Panc1 (cell line): Measurements from ENCODE around the gene INHBB. TPM values are rescaled to one million over a fixed set of nuclear protein-coding genes. Genes with fewer than 3 reads are reported as not detected.

Source experiments
- ATAC-seq: fragments of 200-7000 bp; cut with Tn5 transposase; 2 replicates; pipeline ENCODE4 v1.9.1; 2020; ENCODE audit warnings: mild to moderate bottlenecking, moderate library complexity
- BruUV-seq: library from RNA; stranded (reverse); fragments of 400-500 nt; replicated peaks from 2 replicates; lab custom pipeline; 2021; lab: Mats Ljungman, UMichigan
- CTCF ChIA-PET: fragments of 300-600 bp; sonication (Branson Sonifier 250); formaldehyde crosslinking; loops from one replicate; lab custom pipeline; 2022; ENCODE audit warnings: antibody characterized with exemption; lab: Charles Lee
- POLR2A ChIA-PET: fragments of 300-600 bp; sonication (Branson Sonifier 250); formaldehyde crosslinking; loops from one replicate; lab custom pipeline; 2022; ENCODE audit warnings: antibody characterized with exemption; lab: Charles Lee
- DNase-seq: peaks from one replicate; pipeline ENCODE4 v3.0.0-alpha.2; 2010; ENCODE audit warnings: low read depth, low spot score
- H3K27ac ChIP-seq: 2 replicates; pipeline ENCODE4 v1.5.1; 2011; ENCODE audit warnings: mild to moderate bottlenecking, low read length, inconsistent platforms
- H3K27me3 ChIP-seq: fragments of 200-500 bp; sonication (Bioruptor generic); 2 replicates; pipeline ENCODE4 v1.6.0; 2014; ENCODE audit warnings: low read length, inconsistent platforms; ENCODE audit not compliant: control insufficient read depth, insufficient read depth
- H3K36me3 ChIP-seq: fragments of 200-500 bp; sonication (Bioruptor generic); 2 replicates; pipeline ENCODE4 v1.5.1; 2014; ENCODE audit warnings: inconsistent platforms, mild to moderate bottlenecking, low read length, moderate library complexity; ENCODE audit not compliant: control insufficient read depth, insufficient read depth
- H3K4me1 ChIP-seq: 2 replicates; pipeline ENCODE4 v1.5.1; 2011; ENCODE audit warnings: inconsistent platforms, mild to moderate bottlenecking, low read length, moderate library complexity; ENCODE audit not compliant: control insufficient read depth, insufficient read depth
- H3K4me3 ChIP-seq, 2 experiments: 2 replicates each; pipeline ENCODE4 v1.5.1; 2011 to 2012; ENCODE audit warnings: low read depth in 2 of 2, low read length in 2 of 2, mild to moderate bottlenecking in 2 of 2, inconsistent platforms in 1 of 2, moderate library complexity in 1 of 2
- H3K9me3 ChIP-seq: fragments of 200-500 bp; sonication (Bioruptor generic); 2 replicates; pipeline ENCODE4 v1.5.1; 2014; ENCODE audit warnings: low read depth, mild to moderate bottlenecking, inconsistent platforms, low read length, moderate library complexity; ENCODE audit not compliant: control insufficient read depth, insufficient read depth
- POLR2AphosphoS5 ChIP-seq: IDR thresholded peaks from 2 replicates; pipeline ENCODE4 v1.6.1; 2012; ENCODE audit warnings: mild to moderate bottlenecking, low read depth, low read length, moderate library complexity
- SIN3A ChIP-seq: IDR thresholded peaks from 2 replicates; pipeline ENCODE4 v1.6.1; 2012; ENCODE audit warnings: low read depth, mild to moderate bottlenecking, low read length, moderate library complexity, borderline replicate concordance; ENCODE audit not compliant: insufficient read depth
- TCF7L2 ChIP-seq: IDR thresholded peaks from 2 replicates; pipeline ENCODE4 v1.6.1; 2011; ENCODE audit warnings: mild to moderate bottlenecking, low read depth, low read length, inconsistent platforms
- in situ Hi-C: cut with HindIII; loops from 2 replicates; pipeline ENCODE4 v1.10.0; 2016; ENCODE audit warnings: low sequenced_read_pairs, low pct_unique_long_range_greater_than_20kb
- intact Hi-C: fragments of 100-400 bp; cut with micrococcal nuclease; formaldehyde crosslinking; loops from one replicate; pipeline ENCODE4 v1.10.0; 2022; ENCODE audit not compliant: unreplicated experiment
- total RNA-seq: library from RNA; stranded (reverse); gene quantifications from one replicate; pipeline ENCODE4 v1.2.1, GENCODE V29; 2021; ENCODE audit not compliant: unreplicated experiment
- TF ChIP-seq, protein P1 (sequence below), 2 experiments: IDR thresholded peaks; 2 replicates each; pipeline ENCODE4 v1.6.1; 2011 to 2012; ENCODE audit warnings: low read depth in 2 of 2, control low read depth in 1 of 2, low read length in 1 of 2, mild to moderate bottlenecking in 1 of 2, moderate library complexity in 1 of 2; ENCODE audit not compliant: insufficient read depth in 1 of 2
- TF ChIP-seq, protein P2 (sequence below): fragments of 450-650 bp; IDR thresholded peaks from 2 replicates; pipeline ENCODE4 v1.5.1; 2017; ENCODE audit warnings: mild to moderate bottlenecking

The INHBB gene
- total RNA-seq, 1 experiment from 2014 or later: 38.2 TPM

DNA sequence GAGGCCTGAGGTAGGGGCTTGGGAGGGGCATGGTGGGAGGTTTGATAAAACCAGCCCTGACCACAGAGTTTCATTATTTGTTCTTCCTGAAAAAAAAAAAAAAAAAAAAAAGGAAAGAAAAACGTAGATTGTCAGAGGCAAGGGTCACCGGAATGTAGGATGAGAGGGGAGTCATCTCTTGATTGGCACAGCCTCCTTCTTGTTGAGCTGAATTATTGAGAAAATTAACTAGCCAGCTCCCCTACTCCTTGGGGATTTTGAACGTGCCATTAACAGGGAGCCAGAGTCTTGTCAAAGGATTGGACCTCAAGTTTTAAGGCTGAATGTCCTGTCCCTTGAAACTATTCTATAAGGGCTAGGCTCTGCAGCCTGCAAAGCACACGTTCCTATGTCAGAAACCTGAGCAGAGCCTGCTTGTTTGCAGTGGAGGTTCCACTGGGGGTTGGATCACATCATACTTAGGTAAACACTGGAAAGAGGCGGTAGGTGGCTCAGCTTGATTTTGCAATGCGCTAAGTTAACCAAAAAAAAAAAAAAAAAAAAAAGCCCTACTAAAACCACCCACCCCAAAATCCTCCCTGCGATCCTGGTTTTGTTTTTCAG, 2.3 kb downstream of the INHBB start:
- intact Hi-C loops: loop anchor here (10.0 kb wide), 2 partner anchors 167 to 727 kb away; no protein-coding TSS in a partner anchor
- no TSS peak for BruUV-seq
- in situ Hi-C loops: no loop called here
- DNase-seq: no peak
- no peaks in the 10 kb centered on the region for H3K27me3 ChIP-seq
- H3K27ac ChIP-seq: 0 out of 2 replicates have a peak overlapping the region, but pooled peaks have one; percentile 9
- H3K9me3 ChIP-seq: no peaks in the 10 kb centered on the region
- H3K4me1 ChIP-seq: peaks cover 18% of the 10 kb centered on the region
- peak overlapping the region; percentile 53 to 66 for H3K4me3 ChIP-seq
- H3K36me3 ChIP-seq: no peaks in the 10 kb centered on the region
- ChIA-PET CTCF (interaction anchor here (0.7 kb wide), 2 partner anchors 12 to 939 kb away, joined by 7 to 10 read pairs; no protein-coding TSS in a partner anchor), POLR2A (interaction anchor here (0.6 kb wide), 1 partner anchor 467 kb away, joined by 11 read pairs; no protein-coding TSS in a partner anchor)
- no peak for TF ChIP-seq POLR2AphosphoS5
- TF ChIP-seq, protein P1, sequence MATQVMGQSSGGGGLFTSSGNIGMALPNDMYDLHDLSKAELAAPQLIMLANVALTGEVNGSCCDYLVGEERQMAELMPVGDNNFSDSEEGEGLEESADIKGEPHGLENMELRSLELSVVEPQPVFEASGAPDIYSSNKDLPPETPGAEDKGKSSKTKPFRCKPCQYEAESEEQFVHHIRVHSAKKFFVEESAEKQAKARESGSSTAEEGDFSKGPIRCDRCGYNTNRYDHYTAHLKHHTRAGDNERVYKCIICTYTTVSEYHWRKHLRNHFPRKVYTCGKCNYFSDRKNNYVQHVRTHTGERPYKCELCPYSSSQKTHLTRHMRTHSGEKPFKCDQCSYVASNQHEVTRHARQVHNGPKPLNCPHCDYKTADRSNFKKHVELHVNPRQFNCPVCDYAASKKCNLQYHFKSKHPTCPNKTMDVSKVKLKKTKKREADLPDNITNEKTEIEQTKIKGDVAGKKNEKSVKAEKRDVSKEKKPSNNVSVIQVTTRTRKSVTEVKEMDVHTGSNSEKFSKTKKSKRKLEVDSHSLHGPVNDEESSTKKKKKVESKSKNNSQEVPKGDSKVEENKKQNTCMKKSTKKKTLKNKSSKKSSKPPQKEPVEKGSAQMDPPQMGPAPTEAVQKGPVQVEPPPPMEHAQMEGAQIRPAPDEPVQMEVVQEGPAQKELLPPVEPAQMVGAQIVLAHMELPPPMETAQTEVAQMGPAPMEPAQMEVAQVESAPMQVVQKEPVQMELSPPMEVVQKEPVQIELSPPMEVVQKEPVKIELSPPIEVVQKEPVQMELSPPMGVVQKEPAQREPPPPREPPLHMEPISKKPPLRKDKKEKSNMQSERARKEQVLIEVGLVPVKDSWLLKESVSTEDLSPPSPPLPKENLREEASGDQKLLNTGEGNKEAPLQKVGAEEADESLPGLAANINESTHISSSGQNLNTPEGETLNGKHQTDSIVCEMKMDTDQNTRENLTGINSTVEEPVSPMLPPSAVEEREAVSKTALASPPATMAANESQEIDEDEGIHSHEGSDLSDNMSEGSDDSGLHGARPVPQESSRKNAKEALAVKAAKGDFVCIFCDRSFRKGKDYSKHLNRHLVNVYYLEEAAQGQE (IDR thresholded peaks at IDR 0.05; ENCODE audit: insufficient read depth in 1 of 2, low read depth in 2 of 2, low read length in 1 of 2): no peak
- no peak for TF ChIP-seq TCF7L2
- no peak for TF ChIP-seq SIN3A
- TF ChIP-seq, protein P2, sequence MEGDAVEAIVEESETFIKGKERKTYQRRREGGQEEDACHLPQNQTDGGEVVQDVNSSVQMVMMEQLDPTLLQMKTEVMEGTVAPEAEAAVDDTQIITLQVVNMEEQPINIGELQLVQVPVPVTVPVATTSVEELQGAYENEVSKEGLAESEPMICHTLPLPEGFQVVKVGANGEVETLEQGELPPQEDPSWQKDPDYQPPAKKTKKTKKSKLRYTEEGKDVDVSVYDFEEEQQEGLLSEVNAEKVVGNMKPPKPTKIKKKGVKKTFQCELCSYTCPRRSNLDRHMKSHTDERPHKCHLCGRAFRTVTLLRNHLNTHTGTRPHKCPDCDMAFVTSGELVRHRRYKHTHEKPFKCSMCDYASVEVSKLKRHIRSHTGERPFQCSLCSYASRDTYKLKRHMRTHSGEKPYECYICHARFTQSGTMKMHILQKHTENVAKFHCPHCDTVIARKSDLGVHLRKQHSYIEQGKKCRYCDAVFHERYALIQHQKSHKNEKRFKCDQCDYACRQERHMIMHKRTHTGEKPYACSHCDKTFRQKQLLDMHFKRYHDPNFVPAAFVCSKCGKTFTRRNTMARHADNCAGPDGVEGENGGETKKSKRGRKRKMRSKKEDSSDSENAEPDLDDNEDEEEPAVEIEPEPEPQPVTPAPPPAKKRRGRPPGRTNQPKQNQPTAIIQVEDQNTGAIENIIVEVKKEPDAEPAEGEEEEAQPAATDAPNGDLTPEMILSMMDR: no peak
- no peak for ATAC-seq

DNA sequence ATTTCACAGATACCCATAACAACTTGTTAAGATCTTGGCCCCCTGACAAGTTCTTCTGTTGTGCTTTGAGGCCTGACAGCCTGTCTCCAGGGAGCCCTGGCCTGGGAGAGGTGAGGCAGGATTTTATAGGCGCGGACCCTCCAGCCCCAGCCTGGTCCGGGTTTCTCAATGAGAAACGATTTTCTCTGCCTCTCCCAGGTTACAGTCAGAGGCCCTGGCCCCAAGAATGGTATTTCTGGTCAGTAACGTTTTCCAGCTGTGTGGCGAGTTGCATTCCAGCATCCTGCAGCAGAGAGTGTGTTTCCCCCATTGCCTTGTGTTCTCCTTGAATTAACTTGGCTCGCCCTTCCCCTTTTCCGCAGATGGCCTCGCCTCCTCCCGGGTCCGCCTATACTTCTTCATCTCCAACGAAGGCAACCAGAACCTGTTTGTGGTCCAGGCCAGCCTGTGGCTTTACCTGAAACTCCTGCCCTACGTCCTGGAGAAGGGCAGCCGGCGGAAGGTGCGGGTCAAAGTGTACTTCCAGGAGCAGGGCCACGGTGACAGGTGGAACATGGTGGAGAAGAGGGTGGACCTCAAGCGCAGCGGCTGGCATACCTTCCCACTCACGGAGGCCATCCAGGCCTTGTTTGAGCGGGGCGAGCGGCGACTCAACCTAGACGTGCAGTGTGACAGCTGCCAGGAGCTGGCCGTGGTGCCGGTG, 3.0 kb downstream of the INHBB start:
- no TSS peak for BruUV-seq
- Histone ChIP-seq H3K27ac (no peak overlapping the region), H3K36me3 (no peaks in the 10 kb centered on the region)

More for the DNA sequence above, 3.0 kb downstream of the INHBB start:
- no peak for TF ChIP-seq POLR2AphosphoS5
- TF ChIP-seq, protein P1 (IDR thresholded peaks at IDR 0.05; ENCODE audit: insufficient read depth in 1 of 2, low read depth in 2 of 2, low read length in 1 of 2): peak; percentile 72 to 87
- no peaks in the 10 kb centered on the region for H3K27me3 ChIP-seq
- ATAC-seq (no peak), DNase-seq (no peak)
- in situ Hi-C loops: no loop called here
- intact Hi-C loops: loop anchor here (10.0 kb wide), 2 partner anchors 166 to 726 kb away; no protein-coding TSS in a partner anchor
- H3K4me3 ChIP-seq: peak overlapping the region in 1 of 2 experiments; percentile 66; a peak in 3 of 4 replicates
- H3K9me3 ChIP-seq: no peaks in the 10 kb centered on the region
- ChIA-PET POLR2A (interaction anchor here (0.6 kb wide), 1 partner anchor 468 kb away, joined by 11 read pairs; no protein-coding TSS in a partner anchor), CTCF (interaction anchor here (0.7 kb wide), 1 partner anchor 13 kb away, joined by 10 read pairs; no protein-coding TSS in a partner anchor)
- peaks cover 17% of the 10 kb centered on the region for H3K4me1 ChIP-seq
